GM12874 (cell line): ENCODE results near the gene NEURL1.

Source experiments
- TF ChIP-seq, protein P1 (sequence below): IDR thresholded peaks from 2 replicates; pipeline ENCODE4 v1.5.1; 2011; ENCODE audit warnings: low read depth, mild to moderate bottlenecking, control low read depth, low read length, moderate library complexity; ENCODE audit not compliant: insufficient read depth

Gene NEURL1

GRCh38 chr10:103474077-103474476 is 19.4 kb upstream of the NEURL1 start:
- TF ChIP-seq, protein P1, sequence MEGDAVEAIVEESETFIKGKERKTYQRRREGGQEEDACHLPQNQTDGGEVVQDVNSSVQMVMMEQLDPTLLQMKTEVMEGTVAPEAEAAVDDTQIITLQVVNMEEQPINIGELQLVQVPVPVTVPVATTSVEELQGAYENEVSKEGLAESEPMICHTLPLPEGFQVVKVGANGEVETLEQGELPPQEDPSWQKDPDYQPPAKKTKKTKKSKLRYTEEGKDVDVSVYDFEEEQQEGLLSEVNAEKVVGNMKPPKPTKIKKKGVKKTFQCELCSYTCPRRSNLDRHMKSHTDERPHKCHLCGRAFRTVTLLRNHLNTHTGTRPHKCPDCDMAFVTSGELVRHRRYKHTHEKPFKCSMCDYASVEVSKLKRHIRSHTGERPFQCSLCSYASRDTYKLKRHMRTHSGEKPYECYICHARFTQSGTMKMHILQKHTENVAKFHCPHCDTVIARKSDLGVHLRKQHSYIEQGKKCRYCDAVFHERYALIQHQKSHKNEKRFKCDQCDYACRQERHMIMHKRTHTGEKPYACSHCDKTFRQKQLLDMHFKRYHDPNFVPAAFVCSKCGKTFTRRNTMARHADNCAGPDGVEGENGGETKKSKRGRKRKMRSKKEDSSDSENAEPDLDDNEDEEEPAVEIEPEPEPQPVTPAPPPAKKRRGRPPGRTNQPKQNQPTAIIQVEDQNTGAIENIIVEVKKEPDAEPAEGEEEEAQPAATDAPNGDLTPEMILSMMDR = no peak

- TF ChIP-seq, protein P1 = no peak
These were observed 18.1 kb upstream of the NEURL1 start for GRCh38 chr10:103475437-103475836.

GRCh38 chr10:103476046-103476768 is 17.3 kb upstream of the NEURL1 start:
- TF ChIP-seq, protein P1 = peak; percentile 73

GRCh38 chr10:103478671-103479070 is 14.8 kb upstream of the NEURL1 start:
- TF ChIP-seq, protein P1 = no peak

DNA sequence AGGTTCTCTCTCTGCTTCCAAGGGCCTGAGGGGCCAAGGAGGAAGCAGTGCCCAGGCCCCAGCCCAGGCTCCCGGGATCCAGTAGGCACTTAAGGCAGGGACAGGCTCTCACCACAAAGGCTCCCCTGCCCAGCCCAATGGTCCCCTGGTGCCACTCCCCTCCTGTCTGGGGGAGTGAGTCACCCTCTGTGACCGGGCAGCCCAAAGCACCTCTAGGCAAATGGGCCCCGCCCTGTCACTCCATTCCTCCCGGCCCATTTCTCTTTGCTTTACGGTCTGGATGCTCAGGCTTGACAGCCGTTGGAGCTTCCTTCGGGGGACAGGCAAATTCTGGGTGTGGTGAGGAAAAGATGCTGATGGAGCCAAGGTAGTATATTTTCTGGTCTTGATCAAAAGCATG is 14.4 kb upstream of the NEURL1 start, which contains the start of gene CALHM3:
Gene CALHM3, minus strand, starts transcription at position 106 of the 400 bp plus-strand sequence. CDS start 208 bp downstream, outside the sequence.
- TF ChIP-seq, protein P1 = no peak

DNA sequence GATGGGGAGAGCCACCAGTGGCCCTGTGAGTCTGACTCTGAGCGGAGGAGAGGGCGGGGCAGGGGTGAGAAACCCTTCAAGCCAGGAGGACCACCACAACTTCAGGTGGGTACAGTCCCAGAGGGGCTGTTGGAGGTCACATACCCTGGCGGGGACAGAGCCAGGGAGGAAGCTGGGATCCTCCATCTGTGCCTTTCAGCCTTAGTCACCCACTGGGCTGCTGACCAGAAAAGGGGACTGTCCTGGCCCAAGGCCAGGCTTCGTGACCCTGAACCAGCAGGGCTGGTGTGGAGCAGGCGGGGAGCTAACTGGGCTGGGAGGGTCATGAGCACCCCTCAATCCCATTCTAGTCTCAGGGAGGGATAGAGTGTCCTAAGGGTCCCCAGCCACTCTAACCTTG is 13.0 kb upstream of the NEURL1 start:
- TF ChIP-seq, protein P1 = no peak

DNA sequence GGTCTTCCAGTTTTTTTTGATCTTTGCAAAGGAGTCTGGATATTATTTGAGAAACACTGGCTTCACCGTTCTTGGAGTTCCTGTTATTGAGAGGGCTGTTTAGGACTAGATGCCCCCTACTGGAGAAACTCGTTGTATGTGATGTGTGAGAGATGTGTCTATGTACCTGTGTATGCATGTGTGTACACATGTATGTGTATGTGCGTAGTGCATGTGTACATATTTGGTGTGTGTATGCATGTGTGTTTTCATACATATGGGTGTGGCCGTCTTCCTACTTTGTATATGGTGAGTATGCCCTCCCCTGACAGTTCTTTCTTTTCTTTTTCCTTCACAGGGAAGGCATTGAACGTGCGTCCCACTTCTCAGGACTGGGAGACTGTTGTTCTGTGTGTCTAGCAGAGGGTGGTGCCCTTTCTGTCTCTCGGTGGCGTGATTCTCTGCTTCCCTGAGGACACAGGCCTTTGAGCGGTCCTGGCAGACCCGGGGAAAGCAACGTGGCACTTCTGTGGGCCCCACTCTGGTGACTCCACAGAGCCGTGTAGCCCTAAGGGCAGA is 11.5 kb upstream of the NEURL1 start:
- TF ChIP-seq, protein P1 = peak; percentile 69
